ENCODE results near the gene GMPPA. TPM values are rescaled to one million over a fixed set of nuclear protein-coding genes. Genes with fewer than 3 reads are reported as not detected.

Gene GMPPA
- total and polyA plus RNA-seq, 10 donors = 21.2 to 45.5 (median 29.8) TPM

DNA sequence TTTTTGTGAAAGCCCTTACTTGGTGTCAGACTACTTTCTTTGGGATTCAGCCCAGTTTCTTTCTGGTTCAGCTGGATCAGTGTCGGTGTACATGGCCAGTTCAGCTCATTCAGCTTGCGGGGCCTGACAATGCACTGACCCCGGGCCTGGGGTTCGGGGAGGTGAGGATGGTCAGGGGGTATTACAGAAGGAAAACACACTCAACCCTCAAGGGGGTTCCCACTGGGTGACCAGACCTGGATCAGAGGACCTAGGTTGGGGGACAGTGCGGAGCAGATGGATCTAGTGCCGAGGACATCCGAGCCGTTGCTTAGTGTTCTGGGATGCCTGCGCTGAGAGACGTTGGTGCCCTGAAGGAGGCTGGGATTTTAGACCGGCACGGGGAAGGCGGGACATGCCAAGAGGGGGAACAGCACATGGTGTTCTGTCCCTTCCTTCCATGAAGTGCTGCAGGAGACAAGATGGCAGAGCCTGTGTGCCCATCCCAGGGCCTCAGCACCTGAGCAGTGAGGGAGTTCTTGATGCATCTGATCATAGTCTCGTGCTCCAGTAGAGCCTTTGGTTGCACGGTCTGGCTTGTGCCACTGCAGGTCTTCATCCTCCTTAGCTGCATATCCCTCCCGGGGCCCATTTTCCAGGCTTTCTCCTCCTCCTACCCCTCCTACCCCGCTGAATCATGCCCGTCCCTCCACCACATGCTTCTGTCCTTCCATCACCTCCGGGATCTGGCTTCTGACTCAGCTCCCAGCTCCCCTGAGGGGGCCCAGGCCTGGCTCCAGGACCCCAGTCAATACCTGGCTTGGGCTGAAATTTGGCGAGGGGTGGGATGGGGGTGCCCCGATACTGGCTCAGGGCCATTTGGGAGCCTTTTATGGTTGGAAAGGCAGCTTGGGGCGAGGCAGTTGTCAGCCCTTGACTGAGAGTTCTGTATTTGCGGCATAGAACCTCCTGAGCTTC is 46.1 kb upstream of the GMPPA start:
- H3K27me3 ChIP-seq (replicated peaks in 1 of 7) = peaks cover 0 to 72% (median 26%) of the 10 kb centered on the region in 7 donors
- H3K27ac ChIP-seq = no peak overlapping the region
- H3K9me3 ChIP-seq = no peaks in the 10 kb centered on the region
- DNase-seq = no peak
- no peak overlapping the region for H3K4me3 ChIP-seq
- WGBS, 5 donors = 77 to 84% (median 80%) methylated on average over 23 of the region's 23 CpGs
- peaks cover 0 to 16% (median 11%) of the 10 kb centered on the region in 6 donors for H3K4me1 ChIP-seq
- intact Hi-C loops (cut with DNase I; ENCODE audit: low total_unique reads) = no loop called here
- no peak for TF ChIP-seq POLR2A (IDR thresholded peaks at IDR 0.05)
- no peak for TF ChIP-seq CTCF (IDR thresholded peaks at IDR 0.05 in 8 of 11, conservative IDR thresholded peaks at IDR 0.05 in 3 of 11)
- no peak for TF ChIP-seq POLR2AphosphoS5 (IDR thresholded peaks at IDR 0.05)
- H3K36me3 ChIP-seq = no peaks in the 10 kb centered on the region

GRCh38 chr2:219453671-219454590 is 44.8 kb upstream of the GMPPA start:
- no peaks in the 10 kb centered on the region for H3K9me3 ChIP-seq
- peaks cover 0 to 4% (median 2%) of the 10 kb centered on the region in 6 donors for H3K4me1 ChIP-seq
- no peak for DNase-seq
- 80 to 87% (median 82%) methylated on average over 8 to 10 of the region's 10 CpGs for WGBS, 5 donors
- no peak overlapping the region for H3K4me3 ChIP-seq
- no peaks in the 10 kb centered on the region for H3K36me3 ChIP-seq
- TF ChIP-seq POLR2A (IDR thresholded peaks at IDR 0.05) (no peak), CTCF (IDR thresholded peaks at IDR 0.05 in 8 of 11, conservative IDR thresholded peaks at IDR 0.05 in 3 of 11) (no peak), POLR2AphosphoS5 (IDR thresholded peaks at IDR 0.05) (no peak)
- no peak overlapping the region for H3K27ac ChIP-seq
- H3K27me3 ChIP-seq (replicated peaks in 1 of 7) = peaks cover 0 to 65% (median 14%) of the 10 kb centered on the region in 7 donors
- intact Hi-C loops (cut with DNase I; ENCODE audit: low total_unique reads) = no loop called here

GRCh38 chr2:219455581-219455980 is 43.1 kb upstream of the GMPPA start:
- Histone ChIP-seq H3K4me3 (no peak overlapping the region), H3K9me3 (no peaks in the 10 kb centered on the region), H3K27ac (no peak overlapping the region), H3K36me3 (no peaks in the 10 kb centered on the region), H3K4me1 (peaks cover 0 to 4% (median 0%) of the 10 kb centered on the region in 6 donors), H3K27me3 (replicated peaks in 1 of 7) (peaks cover 0 to 65% (median 0%) of the 10 kb centered on the region in 7 donors)
- WGBS, 5 donors = 26 to 52% (median 39%) methylated on average over 6 of the region's 6 CpGs
- TF ChIP-seq POLR2A (IDR thresholded peaks at IDR 0.05) (no peak), CTCF (IDR thresholded peaks at IDR 0.05 in 8 of 11, conservative IDR thresholded peaks at IDR 0.05 in 3 of 11) (no peak), POLR2AphosphoS5 (IDR thresholded peaks at IDR 0.05) (no peak)
- intact Hi-C loops (cut with DNase I; ENCODE audit: low total_unique reads) = no loop called here
- DNase-seq = no peak

All from spleen (tissue), 11 donors.